A549 treated with ZK216348 at 1 μM for 4 hours (cell line): Measurements from ENCODE around the gene C5orf63. TPM values are rescaled to one million over a fixed set of nuclear protein-coding genes. Genes with fewer than 3 reads are reported as not detected.

Experiments
- total RNA-seq: library from RNA; stranded (reverse); fragments of 200-300 nt; extraction: Qiagen RNA extraction; gene quantifications from 5 replicates; pipeline ENCODE4 v1.2.3, GENCODE V29; 2022; ENCODE audit warnings: low read depth

Gene C5orf63
- 2.4 to 6.2 TPM (median 4.0 TPM) in 5 replicates for total RNA-seq

GRCh38 chr5:127072861-127073846, at the start of gene C5orf63:
Gene C5orf63, minus strand, starts transcription at chr5:127073502. Its CDS starts 14,507 bp downstream, at chr5:127058995.

GRCh38 chr5:127030259-127031146, 42.8 kb downstream of the C5orf63 start, which contains the start of gene MARCHF3:
Gene MARCHF3, minus strand, starts transcription at chr5:127030558. Its CDS starts 112,387 bp downstream, at chr5:126918171.

Other genes with a start within 250 kb of the C5orf63 start
- 0.71 to 1.7 TPM (median 1.3 TPM) in 5 replicates for gene MARCHF3, start 42.9 kb downstream of the C5orf63 start, total RNA-seq
- gene MEGF10, start 217.3 kb upstream of the C5orf63 start, total RNA-seq: not detected in 5 replicates